Activated CD4-positive, alpha-beta T cell treated with anti-CD3 and anti-CD28 coated beads, Interleukin-2, Interleukin-4, amounts not matched to agents 100 ng/mL and 50 ng/mL, durations not matched to agents 16 hours and 8 hours (primary cell): ENCODE measurements around the gene SEMA5A.
"Not testable (repeated sequence)": the region's sequence is repeated elsewhere in the genome, so short reads cannot be mapped to it uniquely, and the experiment has no call there.

Experiments
- DNase-seq: peaks from one replicate; pipeline ENCODE4 v3.0.0-alpha.2; 2020; ENCODE audit warnings: low spot score

SEMA5A gene

DNA sequence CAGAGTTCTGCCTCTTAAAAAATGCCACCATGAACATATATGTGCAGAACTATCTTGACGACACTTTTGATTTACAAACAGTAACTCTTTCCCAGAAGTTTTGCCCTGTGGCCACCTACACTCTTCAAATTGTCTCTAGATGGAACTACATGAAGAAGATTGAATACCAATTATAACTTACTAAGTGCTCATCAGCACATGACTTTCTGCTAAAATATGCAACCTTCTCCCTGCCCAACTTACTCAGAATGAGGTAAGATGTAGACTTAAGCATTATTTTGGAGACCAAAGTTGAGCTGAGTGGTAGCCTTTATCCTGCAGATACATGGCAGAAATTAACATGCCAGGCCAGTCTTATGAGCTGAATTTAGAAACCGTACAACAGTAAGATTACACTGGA is 105.4 kb downstream of the SEMA5A start:
- no peak for DNase-seq

DNA sequence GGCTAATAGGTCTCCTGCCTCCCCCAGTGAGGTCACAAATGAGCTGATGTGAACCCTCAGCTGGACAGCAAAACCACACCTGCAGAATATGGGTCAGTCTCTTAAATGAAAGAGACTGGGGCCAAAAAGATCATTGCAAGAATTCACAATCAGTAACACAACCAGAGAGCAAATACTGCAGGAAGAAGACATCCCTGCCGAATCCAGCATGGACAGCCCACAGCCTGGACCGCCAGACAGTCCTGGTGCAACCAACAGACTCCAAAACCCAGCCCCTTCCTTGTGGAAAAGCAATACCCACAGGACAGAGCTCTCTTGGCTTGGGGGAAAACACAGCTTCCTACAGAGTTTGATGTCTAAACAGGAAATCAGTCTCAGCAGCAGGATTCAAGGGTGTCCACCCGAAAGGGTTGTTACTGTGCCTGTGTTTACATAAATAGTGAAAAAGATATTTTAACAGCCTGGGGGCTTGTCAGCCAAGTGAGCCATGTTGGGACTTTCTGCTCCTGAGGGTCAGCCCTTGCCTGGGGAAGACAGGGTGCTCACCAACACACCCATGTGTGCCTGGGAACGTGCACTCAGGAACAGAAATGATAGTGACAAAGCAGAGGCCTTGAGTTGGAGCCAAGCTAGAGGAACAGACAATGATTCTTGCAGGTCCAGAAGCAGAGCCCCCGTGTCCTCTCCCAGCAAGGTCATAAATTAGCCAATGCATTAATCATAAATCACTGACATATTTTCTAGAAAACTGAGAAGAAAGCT is 106.2 kb downstream of the SEMA5A start:
- DNase-seq = no peak

DNA sequence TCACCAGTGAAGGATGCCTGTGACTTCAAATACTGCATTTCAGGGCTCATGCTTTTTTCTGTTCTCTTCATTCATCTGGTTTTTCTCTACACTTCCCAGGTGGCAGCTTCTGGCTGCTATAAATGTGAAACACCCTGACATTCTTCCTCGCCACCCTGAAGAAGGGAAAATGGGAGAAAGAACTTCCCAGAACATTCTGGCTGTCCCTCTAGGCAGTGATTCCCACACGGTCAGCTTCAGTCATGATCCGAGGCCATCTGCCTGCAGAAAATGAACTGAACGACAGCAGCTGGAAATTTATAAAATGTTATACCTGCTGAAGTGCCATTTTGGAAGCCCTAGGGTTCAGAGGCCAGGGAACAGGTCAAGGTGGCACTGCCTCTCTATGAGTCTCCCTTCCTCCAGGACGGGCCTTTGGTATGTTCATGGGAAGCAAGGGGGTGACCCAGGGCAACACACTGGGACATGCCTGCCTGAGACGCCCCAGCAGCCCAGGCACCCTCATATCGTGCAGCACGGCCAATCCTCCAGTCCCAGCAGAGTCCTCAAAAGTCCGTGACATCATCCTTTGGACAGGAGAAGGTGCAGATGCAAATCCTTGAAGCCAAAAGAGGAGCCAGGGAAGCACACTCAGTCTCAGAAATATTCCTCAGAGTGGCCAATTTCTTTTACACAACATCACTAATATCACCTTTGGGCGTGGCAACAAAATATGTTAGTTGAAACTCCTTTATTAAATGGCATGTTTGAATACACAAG is 107.1 kb downstream of the SEMA5A start:
- DNase-seq = no peak

DNA sequence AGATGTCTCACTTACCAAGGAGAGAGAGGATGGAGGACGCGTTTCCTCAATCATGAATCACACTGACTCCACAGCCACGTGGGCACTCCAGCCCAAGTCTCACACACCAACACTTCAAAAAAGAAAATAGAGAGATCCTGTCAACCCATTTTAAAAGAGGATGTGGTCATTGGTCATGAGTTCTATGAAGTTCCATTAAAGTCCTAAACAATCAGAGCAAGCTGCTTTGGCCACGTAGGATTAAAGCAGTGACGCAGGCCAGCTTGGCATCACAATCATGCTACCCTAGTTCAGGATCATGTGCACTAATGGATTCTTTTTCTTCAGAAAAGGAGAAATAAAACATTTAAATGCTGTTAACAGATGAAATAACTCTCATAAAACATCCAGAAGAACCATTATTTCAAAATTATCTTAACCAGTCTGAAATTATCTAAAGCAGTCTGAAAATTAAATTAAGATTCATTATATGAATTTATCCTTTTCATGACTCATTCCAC is 108.1 kb downstream of the SEMA5A start:
- DNase-seq = no peak

DNA sequence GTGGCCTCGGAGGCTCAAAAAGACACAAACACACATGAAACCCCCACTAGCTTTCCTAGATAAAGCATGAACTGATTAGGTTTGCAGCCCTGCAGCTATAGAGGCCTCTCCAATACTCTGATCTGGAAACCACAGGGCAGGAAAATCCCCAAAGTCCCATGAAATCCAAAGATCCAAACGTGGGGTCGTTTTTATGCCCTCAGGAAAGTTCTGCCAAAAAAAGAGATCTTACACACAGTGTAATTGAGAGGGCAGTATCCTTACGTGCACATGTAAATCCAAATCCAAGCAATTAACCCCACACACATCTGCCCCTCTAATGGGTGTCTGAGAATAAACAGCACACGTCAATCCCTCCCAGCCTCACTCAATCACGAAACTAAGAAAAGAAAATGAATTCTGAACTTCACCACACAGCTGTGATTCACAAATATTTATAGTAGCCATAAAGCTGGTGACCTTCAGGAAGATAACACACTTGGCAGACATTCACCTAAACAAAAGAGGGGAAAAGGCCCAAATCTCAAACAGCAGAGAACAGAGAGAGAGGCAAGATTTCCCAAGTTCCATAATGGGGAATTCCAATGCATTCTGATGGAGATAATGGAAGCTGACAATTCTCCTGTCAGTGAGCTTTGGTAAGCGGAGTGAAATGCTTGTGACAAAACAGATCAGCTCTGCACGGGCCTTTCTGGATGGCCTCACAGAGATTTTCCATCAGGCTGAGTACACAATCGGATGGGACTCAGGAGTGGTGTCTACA is 114.2 kb downstream of the SEMA5A start:
- no peak for DNase-seq

DNA sequence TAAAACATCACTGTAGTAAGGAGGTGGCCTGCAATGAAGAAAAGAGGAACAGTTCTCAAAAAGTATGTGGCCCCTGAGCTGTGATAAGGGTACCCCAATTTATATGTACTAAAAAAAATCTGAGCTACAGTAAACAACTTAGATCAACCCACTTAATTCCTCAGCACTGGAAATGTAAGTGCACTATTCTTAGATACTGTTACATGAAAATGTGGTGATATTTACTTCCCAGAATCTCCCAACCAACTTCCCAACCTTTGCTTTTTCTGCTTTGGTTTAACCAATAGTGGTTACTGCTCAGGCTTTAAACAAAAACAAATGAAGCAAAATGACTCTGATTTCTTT is 114.8 kb downstream of the SEMA5A start:
- DNase-seq = no peak

DNA sequence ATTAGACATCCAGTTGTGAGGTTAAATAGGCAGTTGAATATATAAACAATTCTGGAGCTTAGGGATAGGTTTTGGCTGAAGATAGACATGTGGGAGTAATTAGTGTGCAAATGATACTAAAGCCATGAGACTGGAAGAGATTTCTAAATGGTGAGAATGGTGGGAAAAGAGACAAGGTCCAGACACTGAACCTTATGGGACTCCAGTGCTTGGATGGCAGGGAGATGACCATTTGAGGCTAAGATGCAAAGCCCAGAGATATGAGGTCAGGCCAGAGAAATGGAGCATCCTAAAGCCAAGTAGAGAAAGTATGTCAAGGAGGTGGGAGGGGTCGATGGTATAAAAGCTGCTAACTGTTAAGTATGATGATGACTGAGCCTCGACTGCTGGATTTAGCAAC is 115.6 kb downstream of the SEMA5A start:
- DNase-seq = no peak

DNA sequence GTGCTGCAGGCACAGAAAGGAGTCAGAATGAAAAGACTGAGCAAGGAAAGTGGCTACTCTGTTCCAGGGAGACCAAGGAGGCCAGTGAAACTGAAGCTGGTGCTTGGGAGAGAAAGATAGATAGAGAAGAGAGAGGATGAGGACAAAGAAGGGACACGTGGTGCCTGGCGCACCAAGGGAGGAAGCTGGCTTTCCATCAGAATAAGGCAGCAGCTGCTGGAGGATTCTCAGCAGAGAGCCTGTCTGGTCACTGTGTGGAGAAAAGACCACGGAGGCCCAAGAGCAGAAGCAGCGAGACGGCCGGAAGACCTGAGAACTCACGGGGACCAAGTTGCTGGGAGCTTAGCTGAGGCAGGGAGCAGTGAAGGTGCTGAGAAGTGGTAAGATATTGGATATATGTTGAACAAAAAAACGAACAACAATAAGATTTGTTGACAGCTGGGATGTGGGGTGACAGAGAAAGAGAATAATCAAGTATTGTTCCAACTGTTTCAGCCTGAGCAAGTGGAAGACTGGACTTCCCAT is 116.1 kb downstream of the SEMA5A start:
- no peak for DNase-seq

DNA sequence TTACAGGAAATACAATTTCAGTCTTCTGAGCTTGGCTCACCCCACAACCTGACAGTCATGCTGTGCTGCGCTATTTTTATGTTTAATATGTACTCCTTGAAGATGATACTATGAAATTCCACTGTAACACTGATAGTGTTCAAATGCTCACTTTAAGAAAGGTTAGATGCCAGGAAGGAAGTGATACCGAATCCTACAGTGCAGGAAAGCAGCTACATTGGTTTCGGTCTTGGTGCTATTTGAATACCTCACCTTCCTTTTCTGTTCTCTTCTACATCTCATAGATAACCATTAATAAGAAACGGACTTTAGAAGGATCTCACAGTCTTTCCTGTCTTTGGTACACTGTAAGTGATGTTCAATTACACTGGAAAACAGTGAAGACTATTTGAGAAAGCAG is 117.6 kb downstream of the SEMA5A start:
- no peak for DNase-seq

DNA sequence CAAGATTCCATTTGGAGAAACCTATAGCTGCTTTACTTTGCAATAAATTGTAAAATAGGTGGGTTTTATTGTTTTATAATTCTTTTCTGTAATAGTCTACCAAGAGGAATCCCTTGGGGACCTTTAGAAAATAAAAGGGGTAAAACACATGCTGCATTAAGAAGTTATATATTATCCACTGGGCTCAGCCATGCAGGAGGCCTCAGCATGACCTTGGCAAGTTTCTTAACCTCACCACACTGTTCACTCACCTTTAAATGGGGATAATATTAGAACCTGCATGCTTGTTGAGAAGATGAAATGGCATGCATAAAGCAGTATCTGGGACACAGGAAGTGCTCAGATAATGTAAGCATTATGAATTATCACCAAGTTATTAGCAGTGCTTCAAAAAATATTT is 120.2 kb downstream of the SEMA5A start:
- DNase-seq = no peak

DNA sequence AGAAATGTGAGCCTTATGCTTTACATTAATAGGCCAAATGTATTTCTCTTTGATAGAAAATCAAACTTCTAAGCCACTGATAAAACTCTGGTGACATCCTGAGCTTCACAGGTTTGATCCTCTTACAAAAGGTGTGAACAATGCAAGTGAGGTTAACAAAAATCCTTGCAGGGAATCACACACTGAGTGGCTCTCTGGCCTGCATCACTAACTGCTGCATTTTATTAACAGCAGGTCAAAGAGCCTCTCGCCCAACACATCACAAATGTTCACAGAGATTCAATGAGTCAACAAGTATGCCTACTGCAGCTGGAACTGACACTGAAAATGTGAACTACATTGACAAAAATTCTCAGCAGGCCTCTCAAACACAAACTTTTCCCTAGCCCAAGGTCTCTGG is 122.3 kb downstream of the SEMA5A start:
- DNase-seq = no peak

DNA sequence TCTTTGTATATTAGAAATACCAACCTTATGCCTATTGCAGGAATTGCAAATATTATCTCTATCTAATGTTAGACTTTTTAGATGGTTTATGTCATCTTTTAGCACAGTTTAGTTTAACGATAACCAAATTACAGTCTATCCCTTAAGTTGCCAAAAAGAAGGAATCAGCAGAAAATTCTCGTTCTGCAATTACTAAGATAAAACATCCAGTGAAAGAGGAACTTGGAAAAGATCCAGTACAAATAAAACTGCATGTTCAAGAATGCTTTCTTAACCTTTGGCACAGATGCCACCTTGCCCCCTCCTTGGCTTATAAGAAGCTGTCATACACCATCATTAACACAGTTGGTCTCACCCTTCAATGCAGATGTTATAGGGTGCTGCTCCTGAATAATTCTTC is 124.0 kb downstream of the SEMA5A start:
- DNase-seq = no peak

DNA sequence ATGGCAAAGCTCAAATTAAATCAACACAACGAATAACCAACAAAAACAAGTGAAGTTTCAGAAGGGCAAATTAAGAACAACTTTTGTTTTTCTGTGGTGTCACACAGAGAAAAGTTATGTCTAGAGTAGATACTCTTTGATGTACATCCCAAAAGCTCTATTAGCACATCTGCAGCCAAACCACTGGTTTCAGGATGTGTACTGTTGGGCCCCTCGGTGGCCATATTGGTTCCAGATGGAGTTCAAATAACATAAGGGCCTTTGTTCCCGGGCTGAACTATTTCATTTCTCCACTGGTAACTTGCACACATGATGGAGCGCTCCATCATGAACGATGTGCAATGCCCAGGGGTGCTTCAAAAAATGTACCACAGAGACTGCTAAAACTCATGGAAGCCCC is 126.1 kb downstream of the SEMA5A start:
- no peak for DNase-seq

DNA sequence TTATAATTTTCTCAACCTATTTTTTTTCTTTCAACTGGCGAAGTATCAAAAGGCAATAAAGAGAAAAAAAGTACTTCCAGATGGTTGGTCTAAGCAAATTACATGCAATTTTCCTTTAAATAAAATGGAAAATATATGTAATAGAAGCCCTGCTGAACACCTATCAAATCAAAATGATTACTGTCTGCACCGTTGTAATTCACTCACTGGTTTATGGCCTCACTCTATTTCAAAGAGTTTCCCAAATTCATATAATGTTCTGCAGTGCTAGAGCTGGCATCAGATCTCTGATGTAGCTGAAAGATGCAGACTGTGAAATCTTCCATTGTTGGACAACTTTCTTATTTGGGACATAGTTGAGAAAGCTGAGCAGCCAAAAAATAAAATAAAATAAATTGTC is 130.3 kb downstream of the SEMA5A start:
- DNase-seq = no peak

DNA sequence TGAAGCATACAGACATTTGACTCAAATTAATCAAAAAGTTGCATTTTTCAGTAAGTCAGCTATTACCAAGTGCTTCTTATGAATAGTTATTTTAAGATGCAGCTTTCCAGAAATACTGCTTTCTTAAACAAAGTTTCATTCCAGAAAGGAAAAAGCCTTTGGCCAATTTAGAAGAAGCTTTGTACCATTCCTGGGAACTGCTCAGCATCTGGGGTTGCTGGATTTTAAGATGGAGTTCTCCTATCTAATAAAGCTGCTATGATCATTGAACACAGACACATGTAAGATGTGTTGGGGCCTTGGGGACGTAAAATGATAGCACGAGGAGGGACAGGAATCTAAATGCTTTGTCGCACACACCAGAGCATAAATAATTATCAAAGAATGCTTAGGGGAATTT is 130.8 kb downstream of the SEMA5A start:
- DNase-seq = no peak

DNA sequence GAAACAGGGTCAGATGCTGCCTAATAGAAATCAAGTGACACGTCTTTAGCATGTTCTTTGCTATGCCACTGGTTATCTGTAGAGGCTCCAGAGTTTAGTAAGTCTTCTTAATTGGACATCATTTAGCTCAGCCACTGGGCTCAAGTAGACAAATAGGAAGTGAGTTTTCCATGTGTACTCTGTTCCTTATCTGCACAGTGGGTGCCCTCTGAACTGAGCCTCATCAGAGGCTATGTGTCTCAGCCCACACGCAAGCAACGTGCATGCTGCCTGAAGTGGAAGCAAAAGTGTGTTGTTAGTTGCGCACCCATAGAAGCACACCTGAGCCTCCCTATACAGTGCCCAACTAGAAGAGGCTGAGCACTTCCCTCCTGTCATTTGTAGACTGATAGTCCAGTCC is 134.7 kb downstream of the SEMA5A start:
- no peak for DNase-seq

DNA sequence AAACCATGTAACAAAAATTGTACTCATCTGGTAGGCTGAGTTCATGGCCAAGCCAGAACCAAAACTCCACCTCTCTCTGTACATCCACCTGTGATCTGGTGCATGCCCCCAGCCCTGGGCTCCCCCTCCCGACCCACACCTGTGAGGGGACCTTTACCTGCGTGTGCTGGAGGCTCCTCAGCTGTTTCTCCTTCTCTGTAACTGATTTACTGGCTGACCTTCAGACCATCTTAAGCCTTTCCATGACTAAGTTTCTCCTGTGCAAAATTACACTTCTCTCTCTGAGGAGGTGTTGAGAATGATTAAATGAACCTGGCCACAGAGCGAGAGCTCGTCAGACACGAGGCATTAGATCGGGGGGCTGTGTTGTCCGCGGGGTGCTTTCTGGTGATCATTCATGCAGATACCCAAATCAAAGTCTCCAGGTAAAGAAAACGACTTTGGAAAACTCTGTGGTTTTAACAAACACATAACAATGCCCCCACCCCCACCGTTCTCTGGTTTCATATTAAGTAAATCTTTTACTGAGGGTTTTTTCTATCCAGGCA is 136.4 kb downstream of the SEMA5A start:
- no peak for DNase-seq

DNA sequence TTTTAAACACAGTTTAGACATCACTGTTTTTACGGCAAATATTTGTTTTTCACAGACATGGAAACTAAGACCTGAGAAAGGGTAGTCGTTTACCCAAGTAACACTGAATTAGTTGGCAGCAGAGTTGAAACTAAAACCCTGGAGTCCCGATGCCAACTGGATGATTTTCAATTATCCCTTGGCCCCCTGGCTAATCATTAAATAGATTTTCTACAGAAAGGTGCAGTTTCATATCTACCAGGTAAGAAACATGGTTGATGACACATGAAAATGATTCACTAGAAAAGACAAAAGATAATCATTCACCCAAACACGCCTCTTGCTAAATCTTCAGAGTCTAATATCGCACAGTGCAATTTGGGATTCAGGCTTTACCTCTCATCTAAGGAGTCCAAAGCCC is 136.9 kb downstream of the SEMA5A start:
- DNase-seq = no peak

DNA sequence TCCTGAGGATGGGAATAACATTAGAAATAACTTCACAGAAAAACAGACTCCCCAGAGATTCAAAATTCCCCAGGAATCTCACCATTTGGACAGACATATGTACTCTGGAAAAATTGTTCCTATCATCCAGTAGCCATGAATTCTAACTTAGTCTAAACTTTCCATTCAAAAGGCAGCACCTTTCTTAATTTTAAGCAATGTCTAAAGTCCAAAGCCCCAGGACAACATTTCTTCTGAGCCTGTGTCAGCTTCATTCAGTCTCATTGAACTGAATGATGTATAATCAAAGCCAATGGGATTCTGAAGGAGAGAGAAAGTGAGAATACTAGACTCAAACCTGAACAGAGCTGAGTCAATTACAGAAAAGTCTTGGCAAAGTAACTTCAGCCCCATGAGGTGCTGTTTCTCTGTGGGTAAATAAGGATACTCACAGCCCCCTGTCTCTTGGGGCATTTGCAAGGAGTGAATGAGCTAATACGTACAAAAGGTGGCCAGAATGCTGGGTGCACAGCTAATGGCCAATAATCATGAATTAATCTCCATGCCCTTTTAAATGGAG is 140.6 kb downstream of the SEMA5A start:
- DNase-seq = peak; percentile 9

DNA sequence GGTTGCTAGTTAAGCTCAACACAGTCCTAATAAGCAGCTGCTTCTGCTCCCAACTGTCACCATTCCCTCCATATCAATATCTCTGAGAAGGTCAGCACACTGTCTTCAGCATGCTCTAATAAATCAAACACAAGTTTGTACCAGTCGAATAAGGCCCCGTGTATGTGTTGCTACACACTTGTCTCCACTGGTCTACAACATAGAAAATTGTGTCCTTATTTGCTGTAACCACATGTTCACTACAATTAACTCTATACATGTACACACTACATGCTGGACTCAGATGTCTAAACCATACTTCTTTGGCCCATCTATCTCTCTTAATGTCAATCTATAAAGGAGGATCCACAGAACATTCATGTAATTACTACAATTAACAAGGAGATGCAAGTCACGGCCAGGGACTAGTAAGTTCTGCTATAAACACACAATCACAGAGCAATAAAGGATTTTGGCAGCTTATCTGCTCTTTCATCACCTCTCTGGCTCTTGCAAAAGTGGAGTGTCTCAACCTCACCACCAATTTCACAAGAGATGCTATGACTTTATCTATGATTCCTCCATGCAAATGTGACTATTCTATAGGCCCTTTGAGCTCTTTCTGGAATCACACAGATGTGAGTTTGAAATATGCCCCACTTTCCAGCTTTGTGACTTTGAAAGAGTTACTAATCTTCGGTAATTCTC is 143.9 kb downstream of the SEMA5A start:
- DNase-seq = no peak

DNA sequence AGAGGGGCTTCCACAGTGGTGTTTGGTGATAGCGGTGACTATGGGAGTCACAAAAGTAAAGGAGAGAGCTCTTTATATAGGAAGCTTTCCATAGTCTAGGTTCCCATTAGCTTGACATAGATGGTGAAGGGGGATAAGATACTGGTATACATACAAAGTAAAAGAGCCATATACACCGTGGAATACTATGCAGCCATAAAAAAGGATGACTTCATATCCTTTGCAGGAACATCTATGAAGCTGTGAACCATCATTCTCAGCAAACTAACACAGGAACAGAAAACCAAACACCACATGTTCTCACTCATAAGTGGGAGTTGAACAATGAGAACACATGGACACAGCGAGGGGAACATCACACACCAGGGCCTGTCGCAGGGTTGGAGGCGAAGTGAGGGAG is 146.1 kb downstream of the SEMA5A start:
- DNase-seq = not testable (repeated sequence)
